GM21737 (cell line): ENCODE measurements around the gene CIRBP.
A peak's percentile ranks its signal among the peaks of the same experiment; 100 is the strongest.
"Not testable (repeated sequence)": the region's sequence is repeated elsewhere in the genome, so short reads cannot be mapped to it uniquely, and the experiment has no call there.

Experiments used
- ATAC-seq: cut with Tn5 transposase; IDR thresholded peaks from one replicate; pipeline ENCODE4 v1.9.1; 2021; ENCODE audit warnings: mild to moderate bottlenecking, moderate library complexity; ENCODE audit not compliant: unreplicated experiment

Gene CIRBP

DNA sequence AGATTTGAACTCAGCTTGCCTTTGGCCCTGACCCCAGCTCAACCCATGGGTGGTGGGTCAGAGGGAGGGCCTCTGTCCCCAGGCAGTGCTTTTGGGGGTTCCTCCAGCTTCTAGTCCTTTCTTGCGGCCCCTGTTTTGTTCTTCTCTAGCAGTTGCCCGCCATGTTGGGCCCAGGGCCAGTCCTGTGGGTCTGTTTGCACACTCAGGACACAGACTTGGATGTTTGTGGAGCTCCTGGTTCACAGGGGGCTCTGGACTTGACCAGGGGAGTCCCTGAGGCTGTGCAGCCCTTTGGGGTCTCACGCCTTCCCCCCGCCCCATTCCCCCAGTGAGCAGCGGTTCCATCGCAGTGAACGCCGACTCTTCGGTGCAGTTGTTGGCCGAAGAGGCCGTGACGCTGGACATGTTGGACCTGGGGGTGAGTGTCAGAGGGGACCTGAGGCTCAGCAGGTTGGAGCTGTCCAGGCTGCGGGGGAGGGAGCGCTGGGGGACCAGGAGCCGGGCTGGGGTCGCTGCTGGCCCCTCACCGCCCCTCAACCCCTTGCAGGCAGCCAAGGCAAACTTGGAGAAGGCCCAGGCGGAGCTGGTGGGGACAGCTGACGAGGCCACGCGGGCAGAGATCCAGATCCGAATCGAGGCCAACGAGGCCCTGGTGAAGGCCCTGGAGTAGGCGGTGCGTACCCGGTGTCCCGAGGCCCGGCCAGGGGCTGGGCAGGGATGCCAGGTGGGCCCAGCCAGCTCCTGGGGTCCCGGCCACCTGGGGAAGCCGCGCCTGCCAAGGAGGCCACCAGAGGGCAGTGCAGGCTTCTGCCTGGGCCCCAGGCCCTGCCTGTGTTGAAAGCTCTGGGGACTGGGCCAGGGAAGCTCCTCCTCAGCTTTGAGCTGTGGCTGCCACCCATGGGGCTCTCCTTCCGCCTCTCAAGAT is 25.1 kb upstream of the CIRBP start:
- ATAC-seq = peak; percentile 19

- no peak for ATAC-seq
Measured at GRCh38 chr19:1244693-1245451, 24.3 kb upstream of the CIRBP start.

- no peak for ATAC-seq
Measured at GRCh38 chr19:1245494-1246264, 23.5 kb upstream of the CIRBP start.

DNA sequence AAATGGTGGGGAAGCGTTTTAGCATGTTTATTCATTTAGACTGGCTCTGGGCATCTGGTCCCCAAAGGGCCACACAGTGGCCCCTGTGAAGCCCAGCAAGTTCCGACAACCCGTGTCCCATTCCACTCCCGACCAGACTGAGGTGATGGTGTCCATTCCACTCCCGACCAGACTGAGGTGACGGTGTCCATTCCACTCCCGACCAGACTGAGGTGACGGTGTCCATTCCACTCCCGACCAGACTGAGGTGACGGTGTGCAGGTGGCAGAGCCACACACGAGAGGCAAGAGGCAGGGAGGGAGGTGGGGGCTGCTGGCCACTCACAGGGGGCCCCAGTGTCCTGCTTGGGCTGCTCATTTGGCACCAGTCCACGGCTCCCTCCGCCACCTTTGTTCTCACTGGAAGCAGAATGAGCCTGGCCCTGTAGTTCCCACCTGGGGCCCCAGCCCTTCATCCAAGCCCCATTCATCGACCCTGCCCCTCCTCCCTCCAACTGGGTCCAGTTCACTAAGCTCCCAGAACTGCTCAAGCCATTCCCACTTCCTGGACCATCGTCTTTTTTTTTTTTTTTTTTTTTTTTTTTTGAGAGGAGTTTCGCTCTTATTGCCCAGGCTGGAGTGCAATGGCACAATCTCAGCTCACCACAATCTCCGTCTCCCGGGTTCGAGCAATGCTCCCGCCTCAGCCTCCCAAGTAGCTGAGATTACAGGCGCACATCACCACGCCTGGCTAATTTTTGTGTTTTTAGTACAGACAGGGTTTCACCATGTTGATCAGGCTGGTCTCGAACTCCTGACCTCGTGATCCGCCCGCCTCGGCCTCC is 22.7 kb upstream of the CIRBP start:
- not testable (repeated sequence) for ATAC-seq

- no peak for ATAC-seq
Measured at GRCh38 chr19:1247748-1248138, 21.4 kb upstream of the CIRBP start.

GRCh38 chr19:1248139-1248785 is 20.9 kb upstream of the CIRBP start, which contains the start of gene MIDN:
MIDN (plus strand) TSS chr19:1248583; CDS start chr19:1250297, 1,714 bp downstream.
- ATAC-seq = peak; percentile 12

DNA sequence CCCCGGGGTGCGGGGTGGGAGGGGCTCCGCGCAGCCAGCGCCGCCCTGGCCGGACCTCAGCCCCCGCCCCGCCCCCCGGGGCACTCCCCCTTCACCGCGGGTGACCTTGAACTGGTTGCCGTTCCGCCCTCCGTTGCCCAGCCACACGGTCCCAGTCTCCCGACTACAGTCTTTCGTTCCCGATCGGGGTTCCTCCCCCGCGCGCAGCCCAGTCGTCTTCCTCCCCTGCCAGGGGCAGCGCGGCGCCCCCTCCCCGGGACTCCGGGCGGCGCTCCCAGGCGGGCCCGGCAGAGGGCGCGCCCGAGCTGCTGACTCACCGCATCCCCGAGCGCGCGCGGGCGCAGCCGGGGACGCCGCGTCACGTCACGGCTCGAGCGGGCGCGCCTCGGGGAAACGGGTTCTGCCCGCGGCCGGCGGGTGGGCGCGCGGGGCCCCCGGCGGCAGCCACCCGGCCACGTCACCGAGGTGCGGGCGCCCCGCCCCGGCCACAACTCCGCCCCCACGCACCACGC is 20.3 kb upstream of the CIRBP start:
- ATAC-seq = peak; percentile 23

GRCh38 chr19:1249298-1249989 is 19.7 kb upstream of the CIRBP start:
- ATAC-seq = peak; percentile 37

DNA sequence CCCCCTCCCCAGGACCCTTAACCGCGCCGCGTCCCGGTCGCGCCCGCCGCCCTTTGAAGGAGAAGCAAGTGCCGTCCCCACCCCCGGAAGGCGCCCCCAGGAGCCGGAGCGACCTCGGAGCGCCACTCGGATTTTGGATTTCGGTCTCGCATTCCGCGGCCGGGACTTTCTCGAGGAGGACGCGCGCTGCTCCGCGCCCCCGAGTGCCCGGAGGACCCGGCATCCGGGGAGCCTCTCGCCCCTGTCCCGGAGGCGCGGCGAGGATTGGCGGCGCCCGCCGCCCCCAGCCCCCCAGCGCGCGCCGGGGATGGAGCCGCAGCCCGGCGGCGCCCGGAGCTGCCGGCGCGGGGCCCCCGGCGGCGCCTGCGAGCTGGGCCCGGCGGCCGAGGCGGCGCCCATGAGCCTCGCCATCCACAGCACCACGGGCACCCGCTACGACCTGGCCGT is 19.1 kb upstream of the CIRBP start:
- ATAC-seq = no peak

DNA sequence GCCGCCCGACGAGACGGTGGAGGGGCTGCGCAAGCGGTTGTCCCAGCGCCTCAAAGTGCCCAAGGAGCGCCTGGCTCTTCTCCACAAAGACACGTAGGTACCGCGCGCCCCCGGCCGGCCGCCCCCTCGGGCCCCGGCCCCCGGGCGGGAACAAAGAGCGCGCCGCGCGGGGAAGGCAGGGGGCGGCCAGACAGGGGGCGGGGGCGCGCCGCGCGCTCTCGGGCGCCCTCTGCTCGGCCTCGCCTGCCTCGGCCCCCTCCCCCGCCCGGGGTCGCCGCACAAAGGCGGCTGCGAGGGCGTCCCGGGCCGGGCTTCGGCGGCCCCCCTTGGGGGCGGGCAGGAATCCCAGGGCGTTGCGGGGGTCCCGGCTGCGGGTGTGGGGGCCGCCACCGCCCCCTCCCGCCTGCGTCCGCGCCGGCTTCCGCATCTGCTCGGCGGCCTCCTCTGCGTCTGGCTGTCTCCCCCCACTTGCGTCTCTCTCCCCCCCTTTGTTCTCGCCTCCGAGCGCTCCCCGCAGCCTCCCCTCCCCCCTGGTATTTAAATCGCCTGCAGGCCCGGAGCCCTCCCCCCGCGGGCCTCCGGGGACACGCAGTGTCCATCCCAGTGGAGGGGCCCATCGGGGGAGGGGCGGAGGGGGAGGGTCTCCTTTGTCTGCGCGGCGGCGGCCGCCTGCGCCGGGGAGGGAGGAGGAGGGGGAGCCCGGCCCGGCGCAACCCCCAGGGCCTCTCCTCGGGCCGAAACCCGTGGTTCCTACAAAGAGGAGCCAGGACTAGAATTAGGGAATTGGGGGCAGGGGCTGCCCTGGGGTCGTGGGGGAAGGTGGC is 18.5 kb upstream of the CIRBP start:
- ATAC-seq = no peak

DNA sequence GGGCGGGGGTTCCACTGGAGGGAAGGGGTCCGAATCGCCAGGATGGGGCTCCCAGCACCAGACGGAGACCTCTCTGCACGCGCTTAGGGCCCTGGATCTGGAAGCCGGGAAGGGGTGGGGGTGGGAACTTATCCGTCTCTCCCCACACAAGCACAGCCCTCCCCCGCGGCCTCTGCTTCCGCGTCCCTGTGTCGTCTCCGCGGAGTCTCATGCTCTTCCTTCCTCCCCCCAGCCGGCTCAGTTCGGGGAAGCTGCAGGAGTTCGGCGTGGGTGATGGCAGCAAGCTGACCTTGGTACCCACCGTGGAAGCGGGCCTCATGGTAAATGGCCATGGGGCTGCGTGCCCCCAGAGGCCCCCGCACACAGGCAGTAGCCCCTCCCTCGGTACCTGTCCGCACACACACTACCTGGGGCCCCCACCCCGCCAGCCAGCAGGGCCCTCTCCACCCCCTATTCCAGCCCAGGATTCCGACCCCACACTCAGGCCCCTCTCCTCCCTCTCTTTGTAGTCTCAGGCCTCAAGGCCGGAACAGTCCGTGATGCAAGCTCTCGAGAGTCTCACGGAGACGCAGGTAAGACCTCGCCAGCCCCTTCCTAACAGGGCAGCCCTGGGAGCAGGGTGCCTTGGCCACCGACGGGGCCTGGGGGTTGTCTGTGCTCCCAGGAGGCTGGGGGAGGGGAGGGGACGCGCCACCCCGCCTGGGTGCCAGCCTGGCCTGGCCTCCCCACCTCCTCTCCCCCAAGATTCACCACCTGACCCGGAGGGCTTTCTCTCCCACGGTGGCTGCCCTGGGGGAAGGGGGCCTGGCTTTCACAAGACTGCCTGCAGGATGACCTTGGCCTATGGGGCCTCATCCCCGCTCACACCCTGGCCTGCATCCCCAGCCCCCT is 17.6 kb upstream of the CIRBP start:
- no peak for ATAC-seq

DNA sequence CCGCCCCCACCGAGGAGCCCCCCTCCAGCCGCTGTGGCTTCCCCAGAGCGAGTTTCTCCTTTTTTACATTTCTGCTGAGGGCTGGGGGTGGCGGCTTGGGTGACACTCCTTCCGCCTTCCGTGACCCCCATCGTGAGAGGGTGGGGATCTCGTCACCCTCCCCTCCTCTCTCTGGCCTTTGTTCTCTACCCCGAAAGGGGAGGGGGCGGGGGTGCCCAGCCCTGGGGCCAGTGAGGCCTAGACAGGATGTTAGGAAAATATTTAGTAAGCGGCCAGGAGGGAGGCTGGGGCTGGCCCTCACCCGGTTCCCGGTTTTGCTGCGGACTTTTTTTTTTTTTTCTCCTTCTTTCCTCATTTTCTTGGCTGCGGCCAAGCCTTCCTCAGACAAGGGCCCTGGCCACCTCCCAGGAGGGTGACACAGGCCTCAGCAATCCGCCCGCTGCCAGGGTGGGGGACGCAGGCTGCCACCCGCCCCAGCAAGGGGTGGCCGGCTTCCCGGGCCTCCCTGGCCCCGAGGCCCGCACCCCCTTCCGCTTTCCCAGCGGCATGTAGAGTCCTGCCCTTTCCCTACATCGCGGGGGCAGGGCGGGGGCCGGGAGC is 16.8 kb upstream of the CIRBP start:
- no peak for ATAC-seq

- ATAC-seq = no peak
Measured at GRCh38 chr19:1252821-1253513, 16.2 kb upstream of the CIRBP start.

DNA sequence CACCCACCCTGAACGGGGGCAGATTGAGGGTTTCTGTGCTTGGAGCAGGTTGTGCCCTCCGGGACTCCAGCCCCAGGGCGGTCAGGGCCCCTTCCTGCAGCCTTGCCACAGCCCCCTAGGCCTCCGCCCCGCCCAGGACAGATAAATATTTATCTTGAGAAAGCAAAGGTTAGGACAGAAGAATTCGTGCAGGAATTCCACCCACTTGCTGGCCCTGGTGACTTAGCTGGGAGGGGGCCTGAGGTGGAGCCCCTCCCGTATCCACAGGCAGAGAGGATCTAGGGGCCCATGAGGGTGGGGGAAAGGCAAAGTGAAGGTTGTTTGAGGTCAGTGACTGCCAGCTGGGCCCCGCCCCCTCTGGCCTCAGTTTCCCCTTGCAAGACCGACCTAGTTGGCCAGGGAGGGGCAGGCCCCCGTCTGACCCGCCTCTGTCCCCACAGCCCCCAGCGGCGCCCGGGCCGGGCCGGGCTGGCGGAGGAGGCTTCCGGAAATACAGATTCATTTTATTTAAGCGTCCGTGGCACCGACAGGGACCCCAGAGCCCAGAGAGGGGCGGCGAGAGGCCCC is 15.5 kb upstream of the CIRBP start:
- ATAC-seq = no peak

- no peak for ATAC-seq
Measured at GRCh38 chr19:1254081-1254527, 15.0 kb upstream of the CIRBP start.
